K562 (cell line): ENCODE results near the gene KCNJ14. TPM values are rescaled to one million over a fixed set of nuclear protein-coding genes. Genes with fewer than 3 reads are reported as not detected.

Experiments used
- CBFA2T3 ChIP-seq: fragments of 450-650 bp; IDR thresholded peaks from 2 replicates; pipeline ENCODE4 v1.6.1; 2017
- GTF2A2 ChIP-seq: IDR thresholded peaks from 2 replicates; pipeline ENCODE4 v1.6.1; 2016; ENCODE audit warnings: mild to moderate bottlenecking, missing genetic modification characterization, missing compliant biosample characterization
- HLTF ChIP-seq: fragments of 450-650 bp; IDR thresholded peaks from 2 replicates; pipeline ENCODE4 v1.6.1; 2016
- LCOR ChIP-seq: sonication (generic); formaldehyde crosslinking; IDR thresholded peaks from 2 replicates; pipeline ENCODE4 v1.8.0; 2022; ENCODE audit warnings: mild to moderate bottlenecking, missing genetic modification reagents
- MITF ChIP-seq: IDR thresholded peaks from 2 replicates; pipeline ENCODE4 v1.6.1; 2014; ENCODE audit warnings: antibody characterized with exemption
- NFATC3 ChIP-seq: fragments of 450-650 bp; IDR thresholded peaks from 2 replicates; pipeline ENCODE4 v1.6.1; 2017; ENCODE audit warnings: mild to moderate bottlenecking
- NFE2L1 ChIP-seq: fragments of 450-650 bp; IDR thresholded peaks from 2 replicates; pipeline ENCODE4 v1.6.1; 2016; ENCODE audit warnings: missing genetic modification characterization, low read depth, mild to moderate bottlenecking, missing compliant biosample characterization, moderate library complexity, borderline replicate concordance
- NFXL1 ChIP-seq: fragments of 450-650 bp; formaldehyde crosslinking; IDR thresholded peaks from 2 replicates; pipeline ENCODE4 v1.4.0; 2021; ENCODE audit warnings: mild to moderate bottlenecking
- RB1 ChIP-seq: fragments of 450-650 bp; IDR thresholded peaks from 2 replicates; pipeline ENCODE4 v1.6.1; 2017; ENCODE audit warnings: low read depth, mild to moderate bottlenecking
- SMAD1 ChIP-seq: fragments of 150-350 bp; IDR thresholded peaks from 2 replicates; pipeline ENCODE4 v1.6.1; 2014; ENCODE audit warnings: low read length, low read depth; ENCODE audit not compliant: partially characterized antibody
- STAT5A ChIP-seq: IDR thresholded peaks from 2 replicates; pipeline ENCODE4 v1.6.1; 2012; ENCODE audit warnings: low read length, inconsistent platforms, borderline replicate concordance
- TEAD4 ChIP-seq, 2 experiments: sonication (generic) in 1 of 2; formaldehyde crosslinking in 1 of 2; IDR thresholded peaks; 2 replicates each; pipeline versions ENCODE4 v1.6.1 to v1.8.0; 2012 to 2022; ENCODE audit warnings: borderline replicate concordance in 1 of 2, inconsistent platforms in 1 of 2, low read length in 1 of 2, mild to moderate bottlenecking in 1 of 2, missing genetic modification reagents in 1 of 2
- YBX1 ChIP-seq: fragments of 450-650 bp; IDR thresholded peaks from 2 replicates; pipeline ENCODE4 v1.7.1; 2016; ENCODE audit warnings: mild to moderate bottlenecking
- ZNF124 ChIP-seq: sonication (generic); formaldehyde crosslinking; IDR thresholded peaks from 2 replicates; pipeline ENCODE4 v1.8.1; 2022; ENCODE audit warnings: missing genetic modification reagents
- ZNF263 ChIP-seq: sonication (generic); formaldehyde crosslinking; IDR thresholded peaks from 2 replicates; pipeline ENCODE4 v1.8.0; 2022; ENCODE audit warnings: mild to moderate bottlenecking, missing genetic modification reagents, borderline replicate concordance
- ZNF436 ChIP-seq: fragments of 250-450, 450-650 bp; sonication (Bioruptor Pico); formaldehyde crosslinking; IDR thresholded peaks from 2 replicates; pipeline ENCODE4 v1.7.0; 2020; ENCODE audit warnings: mild to moderate bottlenecking
- ZNF518B ChIP-seq: fragments of 250-450 bp; sonication (Bioruptor Pico); IDR thresholded peaks from 2 replicates; pipeline ENCODE4 v1.5.0; 2021; ENCODE audit warnings: mild to moderate bottlenecking, moderate library complexity
- polyA plus RNA-seq, 8 experiments: library from polyadenylated mRNA; depleted of rRNA in 4 of 8; stranded (reverse) in 5 of 8; unstranded in 3 of 8; fragments of >200 nt; fragmentation: Nextera tagmentation in 2 of 8; fragmentation: Illumina TruSeq in 1 of 8; extraction: Ambion mirVana in 2 of 8; extraction: Trizol in 1 of 8; gene quantifications; 2 replicates each; pipeline versions ENCODE4 v1.2.1 to v1.2.3, GENCODE V29; 2011 to 2014; ENCODE audit warnings: inconsistent platforms in 1 of 8, missing spikeins in 1 of 8
- total RNA-seq, 7 experiments: library from RNA; depleted of rRNA in 6 of 7; stranded (reverse); fragments of >200 nt in 6 of 7; fragmentation: Illumina TruSeq in 2 of 7; extraction: Trizol in 2 of 7; gene quantifications; 2 replicates each; pipeline versions ENCODE4 v1.2.1 to v1.2.3, GENCODE V29; 2011 to 2021; ENCODE audit warnings: low replicate concordance in 1 of 7

KCNJ14 gene
- total and polyA plus RNA-seq, 9 of the 15 experiments (the other 6 are each of a cell fraction or from before 2014, with no cell fraction given): 0.15 to 1.6 (median 0.49) TPM

- TF ChIP-seq HLTF (no peak), YBX1 (no peak), LCOR (no peak), NFXL1 (CRISPR knock-in tag) (no peak), ZNF436 (CRISPR knock-in tag) (no peak), TEAD4 (IDR thresholded peaks at IDR 0.05; ENCODE audit: low read length) (peak; percentile 20; the same call in 1 of the 2 replicates), TEAD4 (CRISPR knock-in tag; IDR thresholded peaks at IDR 0.05; ENCODE audit: borderline replicate concordance) (no peak), CBFA2T3 (no peak), GTF2A2 (tag) (no peak), ZNF518B (CRISPR knock-in tag) (no peak), ZNF263 (peak; percentile 32; the same call in 1 of the 2 replicates), RB1 (no peak), NFE2L1 (tag) (no peak), NFATC3 (no peak), STAT5A (no peak), SMAD1 (no peak), ZNF124 (CRISPR knock-in tag) (no peak), MITF (no peak)
Observed at GRCh38 chr19:48509467-48510194, 54.3 kb downstream of the KCNJ14 start (continued).
